Transverse colon (tissue), 4 donors: ENCODE measurements around the gene IRX4. TPM values are rescaled to one million over a fixed set of nuclear protein-coding genes. Genes with fewer than 3 reads are reported as not detected.

ENCODE experiments used
- DNase-seq: peaks from one replicate; pipeline ENCODE4 v3.0.0-alpha.2; 2019
- H3K27ac ChIP-seq, 4 donors: fragments of 200-600 bp; sonication (generic); 2 replicates each; pipeline ENCODE4 v1.5.1; 2016 to 2018; ENCODE audit warnings: inconsistent platforms in 4 of 4
- H3K27me3 ChIP-seq: fragments of 200-600 bp; sonication (generic); 2 replicates; pipeline ENCODE4 v1.5.1; 2017; ENCODE audit warnings: inconsistent platforms
- H3K36me3 ChIP-seq, 4 donors: fragments of 200-600 bp; sonication (generic); 2 replicates each; pipeline ENCODE4 v1.5.1; 2017 to 2019; ENCODE audit warnings: inconsistent platforms in 4 of 4
- H3K4me1 ChIP-seq, 4 donors: fragments of 200-600 bp; sonication (generic); 2 replicates each; pipeline ENCODE4 v1.5.1; 2017 to 2020; ENCODE audit warnings: inconsistent platforms in 4 of 4
- H3K4me3 ChIP-seq, 4 donors: fragments of 200-600 bp; sonication (generic); 1 replicate in 1 of 4; 2 replicates in 3 of 4; pipeline versions ENCODE4 v1.5.1 to v1.6.1; 2017 to 2019; ENCODE audit warnings: inconsistent platforms in 4 of 4
- H3K9me3 ChIP-seq, 2 donors: fragments of 200-600 bp; sonication (generic); 2 replicates each; pipeline ENCODE4 v1.5.1; 2017 to 2019; ENCODE audit warnings: inconsistent platforms in 2 of 2
- EP300 ChIP-seq: sonication (generic); formaldehyde crosslinking; IDR thresholded peaks from one replicate; pipeline ENCODE4 v1.6.1; 2017; ENCODE audit warnings: antibody characterized with exemption, low read depth
- POLR2A ChIP-seq: fragments of 450-650 bp; IDR thresholded peaks from one replicate; pipeline ENCODE4 v1.6.1; 2016; ENCODE audit warnings: antibody characterized with exemption, mild to moderate bottlenecking, moderate library complexity
- POLR2AphosphoS5 ChIP-seq, 3 donors: sonication (generic); formaldehyde crosslinking; IDR thresholded peaks; one replicate each; pipeline ENCODE4 v1.6.1; 2016; ENCODE audit warnings: antibody characterized with exemption in 3 of 3
- WGBS, 2 donors: methylation state at CpG; one replicate each; pipeline ENCODE4 v1.1.5; 2018; ENCODE audit warnings: low coverage in 1 of 2; 5-methylcytosine and 5-hydroxymethylcytosine counted together
- in situ Hi-C, 4 donors: fragments of 200-750 bp; cut with MboI; loops; one replicate each; pipeline versions ENCODE4 v1.15.0 to v1.15.1; 2017; ENCODE audit warnings: low sequenced_read_pairs in 3 of 4, low pct_ligation_motif_present in 1 of 4, low pct_unique_long_range_greater_than_20kb in 1 of 4
- intact Hi-C: fragments of 100-400 bp; cut with DNase I; formaldehyde crosslinking; loops from one replicate; pipeline ENCODE4 v1.15.1; 2023; ENCODE audit warnings: low total_unique reads
- total RNA-seq, 4 donors: library from RNA; depleted of rRNA; stranded (reverse); fragments of >200 nt; gene quantifications; one replicate each; pipeline ENCODE4 v1.1.0, GENCODE V29; 2016
- TF ChIP-seq, protein P1 (sequence below), 5 experiments: fragments of 200-600 bp in 3 of 5; fragments of 450-650 bp in 2 of 5; sonication (generic) in 3 of 5; IDR thresholded peaks; 1 replicate in 2 of 5; 2 replicates in 3 of 5; pipeline ENCODE4 v1.5.1; 2016 to 2017; ENCODE audit warnings: antibody characterized with exemption in 5 of 5, inconsistent platforms in 3 of 5, mild to moderate bottlenecking in 2 of 5, moderate library complexity in 1 of 5

IRX4 gene
- total RNA-seq, 4 donors from 2014 or later: not detected

DNA sequence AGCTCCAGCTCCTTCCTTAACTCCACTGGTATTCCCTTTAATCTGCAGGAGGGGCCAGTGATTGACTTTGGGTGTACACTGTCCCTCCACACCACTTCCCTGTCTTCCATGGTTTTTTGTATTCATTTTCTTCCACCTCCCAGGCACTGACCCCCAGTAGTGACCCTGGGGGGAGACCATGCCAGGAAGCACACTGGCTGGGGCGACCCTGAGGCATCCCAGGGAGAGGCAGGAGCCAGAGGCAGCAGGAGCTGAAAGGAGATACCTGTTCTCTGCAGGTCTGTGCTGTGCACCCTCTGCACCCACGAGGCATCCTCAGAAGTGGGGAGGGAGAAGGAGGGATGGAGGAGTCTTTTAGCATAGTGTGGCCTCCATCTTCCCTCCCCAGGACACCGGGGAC, 27.6 kb downstream of the IRX4 start:
- DNase-seq: no peak
- in situ Hi-C loops (no loop called here), intact Hi-C loops (no loop called here)
- Histone ChIP-seq H3K9me3 (no peaks in the 10 kb centered on the region), H3K27ac (no peak overlapping the region), H3K27me3 (peaks cover 65% of the 10 kb centered on the region), H3K4me1 (no peaks in the 10 kb centered on the region), H3K4me3 (no peak overlapping the region), H3K36me3 (no peaks in the 10 kb centered on the region)
- WGBS, 2 donors: 0 to 33% methylated on average over 1 to 3 of the region's 3 CpGs
- no peak for TF ChIP-seq POLR2A
- TF ChIP-seq, protein P1, sequence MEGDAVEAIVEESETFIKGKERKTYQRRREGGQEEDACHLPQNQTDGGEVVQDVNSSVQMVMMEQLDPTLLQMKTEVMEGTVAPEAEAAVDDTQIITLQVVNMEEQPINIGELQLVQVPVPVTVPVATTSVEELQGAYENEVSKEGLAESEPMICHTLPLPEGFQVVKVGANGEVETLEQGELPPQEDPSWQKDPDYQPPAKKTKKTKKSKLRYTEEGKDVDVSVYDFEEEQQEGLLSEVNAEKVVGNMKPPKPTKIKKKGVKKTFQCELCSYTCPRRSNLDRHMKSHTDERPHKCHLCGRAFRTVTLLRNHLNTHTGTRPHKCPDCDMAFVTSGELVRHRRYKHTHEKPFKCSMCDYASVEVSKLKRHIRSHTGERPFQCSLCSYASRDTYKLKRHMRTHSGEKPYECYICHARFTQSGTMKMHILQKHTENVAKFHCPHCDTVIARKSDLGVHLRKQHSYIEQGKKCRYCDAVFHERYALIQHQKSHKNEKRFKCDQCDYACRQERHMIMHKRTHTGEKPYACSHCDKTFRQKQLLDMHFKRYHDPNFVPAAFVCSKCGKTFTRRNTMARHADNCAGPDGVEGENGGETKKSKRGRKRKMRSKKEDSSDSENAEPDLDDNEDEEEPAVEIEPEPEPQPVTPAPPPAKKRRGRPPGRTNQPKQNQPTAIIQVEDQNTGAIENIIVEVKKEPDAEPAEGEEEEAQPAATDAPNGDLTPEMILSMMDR (IDR thresholded peaks at IDR 0.05): no peak
- no peak for TF ChIP-seq EP300
- TF ChIP-seq POLR2AphosphoS5 (IDR thresholded peaks at IDR 0.05): no peak

DNA sequence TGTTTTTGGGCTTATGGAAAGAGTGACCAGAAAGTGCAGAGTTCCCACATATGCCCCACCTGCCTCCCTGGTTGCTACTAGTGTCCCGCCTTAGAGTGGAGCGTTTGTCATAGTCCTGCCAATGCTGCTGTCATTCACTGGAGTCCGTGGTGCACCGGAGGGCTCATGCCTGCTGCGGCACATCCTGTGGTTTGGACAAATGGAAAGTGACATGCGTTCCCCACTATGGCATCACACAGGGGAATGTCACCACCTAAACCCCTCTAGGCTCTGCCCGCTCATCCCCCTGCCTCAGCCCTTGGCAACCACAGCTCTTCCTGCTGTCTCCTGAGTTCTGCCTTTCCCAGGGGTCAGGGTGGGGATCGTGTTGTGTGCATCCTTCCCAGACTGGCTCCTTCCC, 29.2 kb downstream of the IRX4 start:
- intact Hi-C loops: no loop called here
- TF ChIP-seq POLR2AphosphoS5 (IDR thresholded peaks at IDR 0.05) (no peak), EP300 (no peak), POLR2A (no peak)
- TF ChIP-seq, protein P1 (IDR thresholded peaks at IDR 0.05): no peak
- no peak for DNase-seq
- Histone ChIP-seq H3K27ac (no peak overlapping the region), H3K4me1 (no peaks in the 10 kb centered on the region), H3K36me3 (no peaks in the 10 kb centered on the region), H3K27me3 (peaks cover 76% of the 10 kb centered on the region), H3K4me3 (no peak overlapping the region), H3K9me3 (no peaks in the 10 kb centered on the region)
- in situ Hi-C loops: no loop called here
- 66% methylated on average over 8 of the region's 8 CpGs; no CpG with 5 or more reads in 1 of the 2 donors for WGBS, 2 donors

DNA sequence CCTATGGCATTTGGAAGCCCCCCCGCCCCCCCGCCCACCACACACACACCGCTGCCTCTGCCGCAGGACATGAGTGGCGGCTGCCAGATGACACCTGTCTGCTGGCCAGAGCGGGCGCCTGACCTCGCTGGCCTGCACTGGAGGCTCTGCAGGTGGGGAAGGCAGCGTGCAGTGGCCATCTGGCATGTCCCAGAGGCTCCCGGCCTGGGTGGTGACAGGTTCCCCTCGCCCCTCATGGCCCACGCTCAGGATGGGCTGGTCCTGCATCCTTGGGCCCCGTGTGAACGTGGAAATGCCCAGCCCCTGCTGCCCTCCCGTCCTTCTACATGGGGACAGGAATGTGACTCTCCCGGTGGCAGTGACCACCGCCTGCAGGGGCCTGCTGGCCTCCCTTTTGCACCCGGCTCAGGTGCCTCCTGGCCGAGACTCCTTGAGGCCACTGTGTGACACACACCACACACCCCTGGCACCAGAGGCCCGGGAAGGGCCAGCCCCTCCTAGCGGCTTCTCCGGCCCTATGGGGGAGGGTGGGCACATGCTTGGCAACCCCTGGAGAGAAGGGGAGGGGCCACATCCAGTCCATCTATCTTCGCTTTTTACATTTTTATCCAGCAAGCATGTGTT, 30.3 kb downstream of the IRX4 start:
- Histone ChIP-seq H3K9me3 (no peaks in the 10 kb centered on the region), H3K4me3 (no peak overlapping the region), H3K27me3 (peaks cover 78% of the 10 kb centered on the region), H3K27ac (no peak overlapping the region), H3K4me1 (no peaks in the 10 kb centered on the region), H3K36me3 (no peaks in the 10 kb centered on the region)
- no peak for DNase-seq
- intact Hi-C loops: no loop called here
- in situ Hi-C loops: no loop called here
- 61% methylated on average over 16 of the region's 23 CpGs; no CpG with 5 or more reads in 1 of the 2 donors for WGBS, 2 donors
- TF ChIP-seq, protein P1 (IDR thresholded peaks at IDR 0.05): no peak
- TF ChIP-seq EP300 (no peak), POLR2A (no peak), POLR2AphosphoS5 (IDR thresholded peaks at IDR 0.05) (no peak)

GRCh38 chr5:1851290-1851934, 31.3 kb downstream of the IRX4 start:
- Histone ChIP-seq H3K9me3 (no peaks in the 10 kb centered on the region), H3K36me3 (no peaks in the 10 kb centered on the region), H3K27ac (no peak overlapping the region), H3K4me1 (no peaks in the 10 kb centered on the region), H3K4me3 (no peak overlapping the region), H3K27me3 (peaks cover 70% of the 10 kb centered on the region)
- in situ Hi-C loops: no loop called here
- intact Hi-C loops: no loop called here
- DNase-seq: no peak
- TF ChIP-seq EP300: no peak
- TF ChIP-seq POLR2A: no peak
- no peak for TF ChIP-seq POLR2AphosphoS5 (IDR thresholded peaks at IDR 0.05)
- TF ChIP-seq, protein P1 (IDR thresholded peaks at IDR 0.05): no peak
- 18% methylated on average over 27 of the region's 34 CpGs; no CpG with 5 or more reads in 1 of the 2 donors for WGBS, 2 donors
